Mesendoderm (in vitro differentiated cells): ENCODE results near the gene ADORA2A.

ENCODE experiments used
- DNase-seq: peaks from one replicate; pipeline ENCODE4 v3.0.0; 2013
- H2AK5ac ChIP-seq: 2 replicates; pipeline ENCODE4 v1.6.1; 2013; ENCODE audit warnings: low read length, inconsistent platforms
- H2BK120ac ChIP-seq: 2 replicates; pipeline ENCODE4 v1.6.1; 2013; ENCODE audit warnings: low read depth, mild to moderate bottlenecking, low read length, moderate library complexity, mixed read lengths
- H2BK15ac ChIP-seq: replicated peaks from 2 replicates; pipeline ENCODE4 v1.6.1; 2013; ENCODE audit warnings: low read depth, mild to moderate bottlenecking, moderate library complexity
- H2BK5ac ChIP-seq: 2 replicates; pipeline ENCODE4 v1.6.1; 2013; ENCODE audit warnings: low read length, inconsistent platforms
- H3K18ac ChIP-seq: 2 replicates; pipeline ENCODE4 v1.6.1; 2013; ENCODE audit warnings: mild to moderate bottlenecking, low read length, mixed read lengths
- H3K23ac ChIP-seq: one replicate; pipeline ENCODE4 v1.6.1; 2013; ENCODE audit warnings: low read length
- H3K27ac ChIP-seq: 2 replicates; pipeline ENCODE4 v1.5.1; 2013; ENCODE audit warnings: low read depth, mild to moderate bottlenecking, inconsistent platforms, low read length, moderate library complexity
- H3K27me3 ChIP-seq: 2 replicates; pipeline ENCODE4 v1.6.1; 2013; ENCODE audit warnings: low read length, control low read depth, mild to moderate bottlenecking, inconsistent platforms; ENCODE audit not compliant: insufficient read depth, poor library complexity
- H3K36me3 ChIP-seq: 2 replicates; pipeline ENCODE4 v1.6.1; 2013; ENCODE audit warnings: low read length, inconsistent platforms; ENCODE audit not compliant: control insufficient read depth, insufficient read depth
- H3K4ac ChIP-seq: one replicate; pipeline ENCODE4 v1.6.1; 2013; ENCODE audit warnings: low read depth, mild to moderate bottlenecking, low read length, moderate library complexity
- H3K4me1 ChIP-seq: 2 replicates; pipeline ENCODE4 v1.6.1; 2013; ENCODE audit warnings: low read depth, low read length, inconsistent platforms; ENCODE audit not compliant: control insufficient read depth
- H3K4me2 ChIP-seq: 2 replicates; pipeline ENCODE4 v1.6.1; 2013; ENCODE audit warnings: low read length
- H3K4me3 ChIP-seq: 2 replicates; pipeline ENCODE4 v1.5.1; 2013; ENCODE audit warnings: mild to moderate bottlenecking, low read length
- H3K56ac ChIP-seq: one replicate; pipeline ENCODE4 v1.6.1; 2013; ENCODE audit warnings: low read length
- H3K79me1 ChIP-seq: 2 replicates; pipeline ENCODE4 v1.6.1; 2013; ENCODE audit warnings: low read length, inconsistent platforms
- H3K79me2 ChIP-seq: 2 replicates; pipeline ENCODE4 v1.6.1; 2013; ENCODE audit warnings: mild to moderate bottlenecking, low read length; ENCODE audit not compliant: control insufficient read depth, insufficient read depth
- H3K9ac ChIP-seq: 2 replicates; pipeline ENCODE4 v1.6.1; 2013; ENCODE audit warnings: low read length, inconsistent platforms
- H4K5ac ChIP-seq: one replicate; pipeline ENCODE4 v1.6.1; 2013; ENCODE audit warnings: low read length
- H4K8ac ChIP-seq: one replicate; pipeline ENCODE4 v1.6.1; 2013; ENCODE audit warnings: low read depth, mild to moderate bottlenecking, control low read depth, low read length, moderate library complexity
- WGBS: extraction: QIAGEN DNeasy Blood & Tissue Kit; methylation state at CpG from one replicate; pipeline ENCODE4 v1.1.7; 2013; ENCODE audit warnings: low lambda C conversion rate, missing lambda C conversion rate; ENCODE audit not compliant: insufficient coverage; ENCODE audit errors: extremely low coverage; 5-methylcytosine and 5-hydroxymethylcytosine counted together

The ADORA2A gene

GRCh38 chr22:24400034-24400725 lies 27.2 kb upstream of the ADORA2A start:
- Histone ChIP-seq H2BK15ac (no peak overlapping the region), H3K27me3 (no peaks in the 10 kb centered on the region), H3K4me1 (no peaks in the 10 kb centered on the region), H4K8ac (no peak overlapping the region), H3K27ac (no peak overlapping the region), H3K36me3 (no peaks in the 10 kb centered on the region), H2AK5ac (no peak overlapping the region), H3K4ac (no peak overlapping the region), H3K4me2 (no peak overlapping the region), H3K79me1 (no peaks in the 10 kb centered on the region), H3K9ac (no peak overlapping the region), H2BK120ac (no peak overlapping the region), H2BK5ac (no peak overlapping the region), H4K5ac (no peak overlapping the region), H3K18ac (no peak overlapping the region), H3K4me3 (no peak overlapping the region), H3K56ac (no peak overlapping the region), H3K79me2 (no peaks in the 10 kb centered on the region), H3K23ac (no peak overlapping the region)
- WGBS = no CpG with 5 or more reads among the region's 8 CpGs
- no peak for DNase-seq

DNA sequence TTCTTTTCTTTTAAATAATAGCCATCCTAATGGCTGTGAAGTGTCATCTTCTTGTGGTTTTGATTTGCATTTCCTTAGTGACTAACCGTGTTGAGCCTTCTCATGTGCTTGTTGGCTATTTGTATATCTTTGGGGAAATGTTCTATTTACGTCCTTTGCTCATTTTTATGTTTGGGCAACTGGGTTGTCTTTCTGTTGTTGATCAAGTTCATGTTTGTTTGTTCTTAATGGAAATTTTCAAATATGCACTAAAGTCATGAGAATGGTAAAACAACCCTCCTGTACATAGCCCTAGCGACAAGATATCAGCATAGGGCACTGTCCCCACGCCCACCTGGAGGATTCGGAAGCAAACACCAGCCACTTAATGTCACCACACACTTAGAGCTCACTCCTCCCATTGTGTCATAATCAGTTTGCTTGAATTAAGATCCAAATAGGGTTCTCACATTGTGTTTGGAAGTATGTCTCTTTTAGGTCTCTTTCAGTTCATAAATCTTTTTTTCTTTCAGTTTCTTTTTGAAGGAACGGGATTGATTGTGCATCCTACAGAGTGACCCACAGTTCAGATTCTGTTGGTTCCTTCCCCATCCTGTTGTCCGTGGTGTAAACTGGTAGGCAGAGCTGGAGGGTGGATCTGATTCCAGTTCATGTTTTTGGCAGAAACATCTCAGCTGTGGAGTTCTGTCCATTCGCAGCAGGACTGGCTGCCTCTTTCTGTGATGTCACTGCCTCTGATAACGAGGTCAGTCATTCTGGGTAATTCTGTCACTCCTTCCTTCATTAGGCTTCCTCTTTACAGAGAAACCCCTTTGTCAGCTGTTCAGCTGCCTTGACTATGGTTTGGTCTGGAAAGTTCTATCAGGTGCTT lies 26.4 kb upstream of the ADORA2A start:
- Histone ChIP-seq H4K8ac (no peak overlapping the region), H3K79me1 (no peaks in the 10 kb centered on the region), H3K4me1 (no peaks in the 10 kb centered on the region), H3K56ac (no peak overlapping the region), H3K79me2 (no peaks in the 10 kb centered on the region), H3K18ac (no peak overlapping the region), H3K27me3 (no peaks in the 10 kb centered on the region), H3K4me3 (no peak overlapping the region), H3K23ac (no peak overlapping the region), H3K36me3 (no peaks in the 10 kb centered on the region), H2AK5ac (no peak overlapping the region), H2BK15ac (no peak overlapping the region), H3K9ac (no peak overlapping the region), H4K5ac (no peak overlapping the region), H3K4me2 (no peak overlapping the region), H3K27ac (no peak overlapping the region), H2BK5ac (no peak overlapping the region), H3K4ac (no peak overlapping the region), H2BK120ac (no peak overlapping the region)
- DNase-seq = no peak
- WGBS = no CpG with 5 or more reads among the region's 9 CpGs

GRCh38 chr22:24401931-24402367 lies 25.4 kb upstream of the ADORA2A start:
- no peak overlapping the region for H3K4me2 ChIP-seq
- H3K27me3 ChIP-seq = no peaks in the 10 kb centered on the region
- H3K79me2 ChIP-seq = no peaks in the 10 kb centered on the region
- no peak overlapping the region for H3K23ac ChIP-seq
- no peak for DNase-seq
- H2BK120ac ChIP-seq = no peak overlapping the region
- peaks cover 1% of the 10 kb centered on the region for H3K4me1 ChIP-seq
- H3K79me1 ChIP-seq = peaks cover 2% of the 10 kb centered on the region
- no peak overlapping the region for H2AK5ac ChIP-seq
- H4K5ac ChIP-seq = no peak overlapping the region
- H3K4me3 ChIP-seq = no peak overlapping the region
- H3K36me3 ChIP-seq = no peaks in the 10 kb centered on the region
- no peak overlapping the region for H4K8ac ChIP-seq
- H3K9ac ChIP-seq = no peak overlapping the region
- no peak overlapping the region for H3K27ac ChIP-seq
- WGBS = no CpG with 5 or more reads among the region's 5 CpGs
- no peak overlapping the region for H3K18ac ChIP-seq
- no peak overlapping the region for H3K4ac ChIP-seq
- H3K56ac ChIP-seq = no peak overlapping the region
- no peak overlapping the region for H2BK5ac ChIP-seq
- H2BK15ac ChIP-seq = no peak overlapping the region

DNA sequence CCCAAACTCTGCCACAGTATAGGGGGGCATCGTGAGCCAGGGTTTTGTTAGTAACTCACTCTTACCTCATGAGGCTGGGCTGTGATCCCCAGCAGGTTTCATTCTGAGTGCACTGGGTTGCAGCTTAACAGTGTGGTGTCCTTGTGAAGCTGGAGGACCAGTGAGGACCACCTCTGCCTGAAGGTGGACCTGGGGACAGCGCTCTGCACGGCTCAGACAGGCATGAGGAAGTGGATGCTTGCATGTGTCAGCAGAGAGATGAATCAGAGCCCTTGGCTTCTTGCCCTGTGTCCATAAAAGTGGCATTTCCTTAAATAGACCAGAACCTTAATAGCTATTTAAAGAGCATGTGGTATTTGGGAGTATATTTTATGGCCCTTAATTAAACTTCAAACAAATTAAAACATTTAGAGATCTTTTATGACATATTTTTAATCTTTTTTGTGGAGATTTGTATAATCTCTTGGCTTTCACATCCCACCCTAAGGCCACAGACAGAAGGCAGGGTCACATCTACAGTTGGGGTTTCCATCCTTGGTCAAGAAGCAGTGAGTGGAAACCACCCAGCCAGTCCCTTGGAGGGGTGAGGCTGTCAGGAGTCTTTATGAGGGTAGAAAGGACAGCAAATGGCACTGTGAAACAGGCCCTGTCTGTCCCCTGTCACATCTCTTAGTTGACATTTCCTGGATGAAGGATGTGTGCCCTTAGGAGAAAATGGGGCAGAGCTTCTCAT lies 24.8 kb upstream of the ADORA2A start:
- no peak for DNase-seq
- H2AK5ac ChIP-seq = no peak overlapping the region
- H2BK15ac ChIP-seq = no peak overlapping the region
- peaks cover 2% of the 10 kb centered on the region for H3K4me1 ChIP-seq
- H3K4me2 ChIP-seq = no peak overlapping the region
- WGBS = no CpG with 5 or more reads among the region's 3 CpGs
- H3K9ac ChIP-seq = no peak overlapping the region
- no peak overlapping the region for H3K4ac ChIP-seq
- no peak overlapping the region for H4K5ac ChIP-seq
- no peak overlapping the region for H2BK120ac ChIP-seq
- no peak overlapping the region for H3K27ac ChIP-seq
- peaks cover 2% of the 10 kb centered on the region for H3K79me1 ChIP-seq
- no peaks in the 10 kb centered on the region for H3K36me3 ChIP-seq
- H3K4me3 ChIP-seq = no peak overlapping the region
- H3K18ac ChIP-seq = no peak overlapping the region
- no peaks in the 10 kb centered on the region for H3K79me2 ChIP-seq
- H3K56ac ChIP-seq = no peak overlapping the region
- H2BK5ac ChIP-seq = no peak overlapping the region
- H3K27me3 ChIP-seq = no peaks in the 10 kb centered on the region
- no peak overlapping the region for H3K23ac ChIP-seq
- no peak overlapping the region for H4K8ac ChIP-seq

- no peak overlapping the region for H3K18ac ChIP-seq
- no peak overlapping the region for H3K56ac ChIP-seq
Observed at GRCh38 chr22:24403346-24403745, 24.1 kb upstream of the ADORA2A start.

More at GRCh38 chr22:24403346-24403745, 24.1 kb upstream of the ADORA2A start:
- H3K4me2 ChIP-seq = no peak overlapping the region
- H3K79me2 ChIP-seq = no peaks in the 10 kb centered on the region
- no peak overlapping the region for H3K9ac ChIP-seq
- no peak overlapping the region for H4K8ac ChIP-seq
- H4K5ac ChIP-seq = no peak overlapping the region
- no peak overlapping the region for H3K4me3 ChIP-seq
- H2BK15ac ChIP-seq = no peak overlapping the region
- no peaks in the 10 kb centered on the region for H3K36me3 ChIP-seq
- H3K27ac ChIP-seq = no peak overlapping the region
- H3K27me3 ChIP-seq = no peaks in the 10 kb centered on the region
- H3K4ac ChIP-seq = no peak overlapping the region
- H2BK5ac ChIP-seq = no peak overlapping the region
- no peak overlapping the region for H3K23ac ChIP-seq
- H3K79me1 ChIP-seq = peaks cover 4% of the 10 kb centered on the region
- no peak overlapping the region for H2AK5ac ChIP-seq
- H2BK120ac ChIP-seq = no peak overlapping the region
- WGBS = no CpG with 5 or more reads among the region's 3 CpGs
- no peak for DNase-seq
- H3K4me1 ChIP-seq = peaks cover 2% of the 10 kb centered on the region
